ENCODE results near the gene TMC1.

TMC1 gene

GRCh38 chr9:72552356-72552755, 30.9 kb downstream of the TMC1 start:
- in situ Hi-C loops (cut with MboI; ENCODE audit: low sequenced_read_pairs, unreplicated experiment) = no loop called here
- TF ChIP-seq CTCF (IDR thresholded peaks at IDR 0.05; ENCODE audit: borderline replicate concordance, control extremely low read depth, extremely low read depth, insufficient read depth, missing control alignments) = no peak

GRCh38 chr9:72554221-72554641, 32.8 kb downstream of the TMC1 start:
- in situ Hi-C loops (cut with MboI; ENCODE audit: low sequenced_read_pairs, unreplicated experiment) = no loop called here
- no peak for DNase-seq (ENCODE audit: low spot score)
- TF ChIP-seq CTCF (IDR thresholded peaks at IDR 0.05; ENCODE audit: borderline replicate concordance, control extremely low read depth, extremely low read depth, insufficient read depth, missing control alignments) = no peak

More at GRCh38 chr9:72552356-72552755, 30.9 kb downstream of the TMC1 start:
- DNase-seq (ENCODE audit: low spot score) = no peak

GRCh38 chr9:72557549-72557948, 36.1 kb downstream of the TMC1 start:
- in situ Hi-C loops (cut with MboI; ENCODE audit: low sequenced_read_pairs, unreplicated experiment) = no loop called here
- TF ChIP-seq CTCF (IDR thresholded peaks at IDR 0.05; ENCODE audit: borderline replicate concordance, control extremely low read depth, extremely low read depth, insufficient read depth, missing control alignments) = no peak
- no peak for DNase-seq (ENCODE audit: low spot score)

GRCh38 chr9:72560086-72560485, 38.7 kb downstream of the TMC1 start:
- TF ChIP-seq CTCF (IDR thresholded peaks at IDR 0.05; ENCODE audit: borderline replicate concordance, control extremely low read depth, extremely low read depth, insufficient read depth, missing control alignments) = no peak
- in situ Hi-C loops (cut with MboI; ENCODE audit: low sequenced_read_pairs, unreplicated experiment) = no loop called here
- no peak for DNase-seq (ENCODE audit: low spot score)

GRCh38 chr9:72563806-72564205, 42.4 kb downstream of the TMC1 start:
- in situ Hi-C loops (cut with MboI; ENCODE audit: low sequenced_read_pairs, unreplicated experiment) = no loop called here
- no peak for DNase-seq (ENCODE audit: low spot score)
- no peak for TF ChIP-seq CTCF (IDR thresholded peaks at IDR 0.05; ENCODE audit: borderline replicate concordance, control extremely low read depth, extremely low read depth, insufficient read depth, missing control alignments)

- TF ChIP-seq CTCF (IDR thresholded peaks at IDR 0.05; ENCODE audit: borderline replicate concordance, control extremely low read depth, extremely low read depth, insufficient read depth, missing control alignments) = no peak
- DNase-seq (ENCODE audit: low spot score) = no peak
- in situ Hi-C loops (cut with MboI; ENCODE audit: low sequenced_read_pairs, unreplicated experiment) = no loop called here
These were observed 43.3 kb downstream of the TMC1 start for GRCh38 chr9:72564479-72565281.

All from GM13976 (cell line).